T-helper 1 cell treated with Interleukin-12 subunit alpha and Interleukin-12 subunit beta and Interleukin-4 antibody, amounts not matched to agents 30 ng/mL and 1 ng/mL, for 36 hours (primary cell): ENCODE results near the gene CSTF3. TPM values are rescaled to one million over a fixed set of nuclear protein-coding genes. Genes with fewer than 3 reads are reported as not detected.

ENCODE experiments used
- intact Hi-C: fragments of 100-400 bp; cut with micrococcal nuclease; formaldehyde crosslinking; loops from one replicate; pipeline ENCODE4 v1.15.1; 2024
- total RNA-seq: library from RNA; stranded (reverse); gene quantifications from 2 replicates; pipeline ENCODE4 v1.2.3, GENCODE V29; 2022

CSTF3 gene
- total RNA-seq, 1 donor from 2014 or later = 31.1 TPM

GRCh38 chr11:33045551-33046255 lies 115.6 kb downstream of the CSTF3 start:
- intact Hi-C loops = no loop called here

GRCh38 chr11:33044285-33044756 lies 117.0 kb downstream of the CSTF3 start:
- intact Hi-C loops = no loop called here

GRCh38 chr11:33043221-33043830 lies 118.0 kb downstream of the CSTF3 start:
- intact Hi-C loops = no loop called here

GRCh38 chr11:33040862-33041453 lies 120.3 kb downstream of the CSTF3 start:
- intact Hi-C loops = loop anchor here (1.0 to 2.0 kb wide), 2 partner anchors 81 to 212 kb away; partner anchors contain the start of gene PRRG4

- intact Hi-C loops = loop anchor here (1.0 to 2.0 kb wide), 2 partner anchors 80 to 211 kb away; partner anchors contain the start of gene PRRG4
Observed at GRCh38 chr11:33040033-33040861, 121.0 kb downstream of the CSTF3 start.

GRCh38 chr11:33039274-33040032 lies 121.8 kb downstream of the CSTF3 start, which contains the start of gene TCP11L1:
TSS of gene TCP11L1 (plus strand) at chr11:33039572. CDS start at chr11:33043774, 4,202 bp downstream.
- intact Hi-C loops = loop anchor here (1.0 to 10.0 kb wide), 12 partner anchors 8 to 1015 kb away; partner anchors contain the start of genes CAPRIN1, CSTF3, DEPDC7 and EIF3M

- intact Hi-C loops = loop anchor here (10.0 kb wide), 1 partner anchor 1020 kb away; the partner anchor contains the start of gene CAPRIN1
Observed at GRCh38 chr11:33035011-33035410, 126.3 kb downstream of the CSTF3 start.

Other genes with a start within 250 kb of the CSTF3 start
- gene DEPDC7, start 145.6 kb downstream of the CSTF3 start, total RNA-seq = 0.46 and 0.54 TPM in 2 replicates
- gene TCP11L1, start 121.9 kb downstream of the CSTF3 start, total RNA-seq = 13.8 and 14.3 TPM in 2 replicates
- gene HIPK3, start 95.9 kb upstream of the CSTF3 start, total RNA-seq = 39.1 and 39.5 TPM in 2 replicates
- gene KIAA1549L, start 214.6 kb upstream of the CSTF3 start, total RNA-seq = not detected in 2 replicates